Small intestine (tissue), 4 donors: ENCODE measurements around the gene UGT1A7. TPM values are rescaled to one million over a fixed set of nuclear protein-coding genes. Genes with fewer than 3 reads are reported as not detected.

Experiments
- polyA plus RNA-seq, 4 donors: library from polyadenylated mRNA; stranded (reverse) in 3 of 4; unstranded in 1 of 4; fragments of 200-250 nt in 3 of 4; fragments of 120-200 nt in 1 of 4; gene quantifications; one replicate each; pipeline versions ENCODE4 v1.2.1 to v1.2.3, GENCODE V29; 2013
- donor health status: healthy with polysubstance abuse.
- donor health status: Bipolar disorder and iron deficiency.
- donor health status: healthy.

Gene UGT1A7
- polyA plus RNA-seq, 4 donors, result 0.03 to 9.6 (median 0.19) TPM; not detected in 1

Other genes starting within 250 kb of the UGT1A7 start
- 10 to 100 TPM; 19.3 to 40.9 (median 30.6) TPM for gene USP40, start 115.1 kb upstream of the UGT1A7 start, polyA plus RNA-seq
- gene UGT1A8, start 64.3 kb upstream of the UGT1A7 start, polyA plus RNA-seq, result 10 to 100 TPM in 1 of 4 donors, 1 to 10 TPM in 2, under 1 TPM in 1; 0.07 to 13.6 (median 4.9) TPM
- 10 to 100 TPM in 3 of 4 donors, under 1 TPM in 1; 0.27 to 30.0 (median 18.5) TPM for gene UGT1A10, start 45.5 kb upstream of the UGT1A7 start, polyA plus RNA-seq
- under 1 TPM in 1 of 4 donors, not detected in 3; 0.07 TPM for gene UGT1A9, start 10.0 kb upstream of the UGT1A7 start, polyA plus RNA-seq
- 1 to 10 TPM in 2 of 4 donors, under 1 TPM in 1, not detected in 1; 0.21 to 1.8 (median 1.4) TPM for gene UGT1A6, start 11.0 kb downstream of the UGT1A7 start, polyA plus RNA-seq
- 10 to 100 TPM in 1 of 4 donors, under 1 TPM in 2, not detected in 1; 0.15 to 15.4 (median 0.48) TPM for gene UGT1A5, start 31.0 kb downstream of the UGT1A7 start, polyA plus RNA-seq
- 1 to 10 TPM in 1 of 4 donors, under 1 TPM in 2, not detected in 1; 0.09 to 7.3 (median 0.66) TPM for gene UGT1A4, start 36.8 kb downstream of the UGT1A7 start, polyA plus RNA-seq
- 1 to 10 TPM in 2 of 4 donors, under 1 TPM in 2; 0.22 to 6.8 (median 2.7) TPM for gene UGT1A3, start 47.1 kb downstream of the UGT1A7 start, polyA plus RNA-seq
- gene UGT1A1, start 78.4 kb downstream of the UGT1A7 start, polyA plus RNA-seq, result 10 to 100 TPM in 3 of 4 donors, under 1 TPM in 1; 0.38 to 78.9 (median 28.0) TPM
- 1 to 10 TPM in 1 of 4 donors, under 1 TPM in 3; 0.19 to 1.6 (median 0.42) TPM for gene MROH2A, start 96.4 kb downstream of the UGT1A7 start, polyA plus RNA-seq
- 10 to 100 TPM in 2 of 4 donors, 1 to 10 TPM in 1, under 1 TPM in 1; 0.81 to 10.7 (median 5.9) TPM for gene HJURP, start 172.6 kb downstream of the UGT1A7 start, polyA plus RNA-seq
- under 1 TPM in 1 of 4 donors, not detected in 3; 0.18 TPM for gene TRPM8, start 235.5 kb downstream of the UGT1A7 start, polyA plus RNA-seq